Cardiac ventricle fibroblast (primary cell): ENCODE results near the gene HHLA2. TPM values are rescaled to one million over a fixed set of nuclear protein-coding genes. Genes with fewer than 3 reads are reported as not detected.

ENCODE experiments used
- total RNA-seq: library from RNA; depleted of rRNA; stranded (reverse); fragments of >200 nt; gene quantifications from 2 replicates; pipeline ENCODE4 v1.2.3, GENCODE V29; 2015

The HHLA2 gene
- total RNA-seq = 0.12 TPM in 1 of 2 replicates, not detected in the other

GRCh38 chr3:108296239-108296638, at the start of gene HHLA2:
Gene HHLA2, plus strand, starts transcription at chr3:108296548. Its CDS starts 55,266 bp downstream, at chr3:108351814.

Other genes starting within 250 kb of the HHLA2 start
- 42.9 and 50.8 TPM in 2 replicates for gene CD47, start 205.5 kb upstream of the HHLA2 start, total RNA-seq
- gene IFT57, start 74.1 kb upstream of the HHLA2 start, total RNA-seq = 32.9 and 70.4 TPM in 2 replicates
- gene MYH15, start 214.0 kb downstream of the HHLA2 start, total RNA-seq = 0.10 TPM in 1 of 2 replicates, not detected in the other